BJ (cell line): ENCODE measurements around the gene TMEM100. TPM values are rescaled to one million over a fixed set of nuclear protein-coding genes. Genes with fewer than 3 reads are reported as not detected.
"Not testable (repeated sequence)": the region's sequence is repeated elsewhere in the genome, so short reads cannot be mapped to it uniquely, and the experiment has no call there.

ENCODE experiments used
- CTCF ChIA-PET: fragments of 350-600 bp; formaldehyde crosslinking; extraction: SDS; loops from one replicate; lab custom pipeline; 2021; ENCODE audit warnings: antibody characterized with exemption, inconsistent platforms; lab: Yijun Ruan, JAX
- POLR2A ChIA-PET: fragments of 300-600 bp; sonication (Branson Sonifier 250); formaldehyde crosslinking; extraction: SDS; loops from one replicate; lab custom pipeline; 2021; ENCODE audit warnings: antibody characterized with exemption; lab: Charles Lee
- DNase-seq: peaks from one replicate; pipeline ENCODE4 v3.0.0-alpha.2; 2011; ENCODE audit warnings: low read depth
- H3K27me3 ChIP-seq: 2 replicates; pipeline ENCODE4 v1.6.0; 2011; ENCODE audit warnings: low read length; ENCODE audit not compliant: control insufficient read depth, insufficient read depth
- H3K36me3 ChIP-seq: 2 replicates; pipeline ENCODE4 v1.5.1; 2011; ENCODE audit warnings: low read length; ENCODE audit not compliant: control insufficient read depth, insufficient read depth
- H3K4me3 ChIP-seq: 2 replicates; pipeline ENCODE4 v1.5.1; 2011; ENCODE audit warnings: low read depth, mild to moderate bottlenecking, control low read depth, low read length
- CTCF ChIP-seq: IDR thresholded peaks from 2 replicates; pipeline ENCODE4 v1.5.1; 2011; ENCODE audit warnings: low read depth, mild to moderate bottlenecking, control low read depth, inconsistent platforms, low read length, moderate library complexity; ENCODE audit not compliant: insufficient read depth
- polyA plus RNA-seq: library from polyadenylated mRNA; depleted of rRNA; stranded (reverse); fragments of >200 nt; gene quantifications from 2 replicates; pipeline ENCODE4 v1.2.3, GENCODE V29; 2011; rRNA removed

TMEM100 gene
- polyA plus RNA-seq, 1 experiment = 0.07 TPM

- no peak for TF ChIP-seq CTCF
- no peak for DNase-seq
- ChIA-PET POLR2A (no interaction called here), CTCF (interaction anchor here (0.6 to 1.4 kb wide), 2 partner anchors 45 to 252 kb away, joined by 4 to 5 read pairs; no protein-coding TSS in a partner anchor)
- Histone ChIP-seq H3K4me3 (no peak overlapping the region), H3K27me3 (no peaks in the 10 kb centered on the region), H3K36me3 (no peaks in the 10 kb centered on the region)
These were observed 49.8 kb downstream of the TMEM100 start for GRCh38 chr17:55672585-55673501.

- H3K36me3 ChIP-seq, POLR2A ChIA-PET, H3K4me3 ChIP-seq, H3K27me3 ChIP-seq, DNase-seq: not testable (repeated sequence)
- CTCF ChIA-PET = interaction anchor here (1.4 kb wide), 1 partner anchor 46 kb away, joined by 5 read pairs; no protein-coding TSS in a partner anchor
These were observed 50.7 kb downstream of the TMEM100 start for GRCh38 chr17:55672010-55672409.

Other genes starting within 250 kb of the TMEM100 start
- gene SMIM36, start 211.4 kb downstream of the TMEM100 start, polyA plus RNA-seq = not detected in 2 replicates
- 10.2 and 13.3 TPM in 2 replicates for gene PCTP, start 28.2 kb upstream of the TMEM100 start, polyA plus RNA-seq